ENCODE measurements around the gene JAKMIP2. TPM values are rescaled to one million over a fixed set of nuclear protein-coding genes. Genes with fewer than 3 reads are reported as not detected.

JAKMIP2 gene
- total and polyA plus RNA-seq, 12 donors: 0.06 to 0.71 (median 0.14) TPM; not detected in 3

DNA sequence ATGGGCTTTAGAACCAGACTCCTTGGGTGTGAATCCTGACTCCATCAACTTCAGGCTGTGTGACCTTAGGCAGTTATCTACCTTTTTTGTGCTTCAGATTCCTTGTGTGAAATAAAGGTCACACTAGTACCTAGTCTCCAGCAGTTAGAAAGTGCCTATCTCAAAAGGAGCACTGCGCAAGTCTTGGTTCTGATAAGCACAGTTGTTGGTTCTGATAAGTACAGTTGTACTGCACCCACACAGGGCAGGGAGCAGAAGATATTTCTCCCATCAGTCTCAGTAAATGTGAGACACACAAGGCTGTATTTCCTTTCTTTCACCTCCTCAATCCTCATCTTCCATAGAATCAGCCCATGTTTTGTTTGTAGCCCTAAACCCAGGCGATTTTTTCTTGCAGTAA, 156.1 kb downstream of the JAKMIP2 start:
- DNase-seq (no peak), ATAC-seq (no peak)
- Histone ChIP-seq H3K27ac (no peak overlapping the region), H3K36me3 (no peaks in the 10 kb centered on the region), H3K9me3 (no peaks in the 10 kb centered on the region), H3K27me3 (peaks cover 0 to 14% (median 0%) of the 10 kb centered on the region in 7 donors), H3K4me3 (no peak overlapping the region), H3K4me1 (no peaks in the 10 kb centered on the region)
- intact Hi-C loops (cut with DNase I): loop anchor here in 4 of 10 donors (2.0 to 10.0 kb wide), 3 partner anchors 196 to 308 kb away; no protein-coding TSS in a partner anchor
- TF ChIP-seq, protein P1, sequence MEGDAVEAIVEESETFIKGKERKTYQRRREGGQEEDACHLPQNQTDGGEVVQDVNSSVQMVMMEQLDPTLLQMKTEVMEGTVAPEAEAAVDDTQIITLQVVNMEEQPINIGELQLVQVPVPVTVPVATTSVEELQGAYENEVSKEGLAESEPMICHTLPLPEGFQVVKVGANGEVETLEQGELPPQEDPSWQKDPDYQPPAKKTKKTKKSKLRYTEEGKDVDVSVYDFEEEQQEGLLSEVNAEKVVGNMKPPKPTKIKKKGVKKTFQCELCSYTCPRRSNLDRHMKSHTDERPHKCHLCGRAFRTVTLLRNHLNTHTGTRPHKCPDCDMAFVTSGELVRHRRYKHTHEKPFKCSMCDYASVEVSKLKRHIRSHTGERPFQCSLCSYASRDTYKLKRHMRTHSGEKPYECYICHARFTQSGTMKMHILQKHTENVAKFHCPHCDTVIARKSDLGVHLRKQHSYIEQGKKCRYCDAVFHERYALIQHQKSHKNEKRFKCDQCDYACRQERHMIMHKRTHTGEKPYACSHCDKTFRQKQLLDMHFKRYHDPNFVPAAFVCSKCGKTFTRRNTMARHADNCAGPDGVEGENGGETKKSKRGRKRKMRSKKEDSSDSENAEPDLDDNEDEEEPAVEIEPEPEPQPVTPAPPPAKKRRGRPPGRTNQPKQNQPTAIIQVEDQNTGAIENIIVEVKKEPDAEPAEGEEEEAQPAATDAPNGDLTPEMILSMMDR (IDR thresholded peaks at IDR 0.05): no peak
- WGBS, 2 donors: 68 to 81% methylated on average over 2 of the region's 2 CpGs

DNA sequence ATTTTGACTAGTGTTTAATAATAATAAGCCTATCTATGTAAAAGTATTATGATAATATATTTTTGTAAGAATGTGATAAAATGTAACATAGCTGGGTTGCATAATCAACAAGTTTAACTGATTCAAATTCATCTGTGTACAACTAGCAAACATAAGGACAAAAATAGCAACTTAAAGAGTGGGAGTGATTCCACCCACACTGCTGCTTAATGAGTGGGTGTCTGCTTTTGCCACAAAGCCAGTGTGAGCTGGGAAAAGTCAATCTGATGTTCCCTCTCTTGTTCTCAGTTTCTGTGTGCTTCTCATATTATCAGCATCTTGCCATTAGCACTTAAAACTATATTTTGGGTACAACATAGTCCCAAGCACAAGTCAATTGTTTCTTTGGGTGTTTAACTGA, 161.5 kb downstream of the JAKMIP2 start:
- DNase-seq (no peak), ATAC-seq (no peak)
- Histone ChIP-seq H3K36me3 (no peaks in the 10 kb centered on the region), H3K4me1 (no peaks in the 10 kb centered on the region), H3K27ac (no peak overlapping the region), H3K4me3 (no peak overlapping the region), H3K27me3 (peaks cover 0 to 13% (median 0%) of the 10 kb centered on the region in 7 donors), H3K9me3 (no peaks in the 10 kb centered on the region)
- TF ChIP-seq, protein P1 (IDR thresholded peaks at IDR 0.05): no peak
- intact Hi-C loops (cut with DNase I): loop anchor here in 2 of 10 donors (10.0 kb wide), 1 partner anchor 314 kb away; no protein-coding TSS in a partner anchor

DNA sequence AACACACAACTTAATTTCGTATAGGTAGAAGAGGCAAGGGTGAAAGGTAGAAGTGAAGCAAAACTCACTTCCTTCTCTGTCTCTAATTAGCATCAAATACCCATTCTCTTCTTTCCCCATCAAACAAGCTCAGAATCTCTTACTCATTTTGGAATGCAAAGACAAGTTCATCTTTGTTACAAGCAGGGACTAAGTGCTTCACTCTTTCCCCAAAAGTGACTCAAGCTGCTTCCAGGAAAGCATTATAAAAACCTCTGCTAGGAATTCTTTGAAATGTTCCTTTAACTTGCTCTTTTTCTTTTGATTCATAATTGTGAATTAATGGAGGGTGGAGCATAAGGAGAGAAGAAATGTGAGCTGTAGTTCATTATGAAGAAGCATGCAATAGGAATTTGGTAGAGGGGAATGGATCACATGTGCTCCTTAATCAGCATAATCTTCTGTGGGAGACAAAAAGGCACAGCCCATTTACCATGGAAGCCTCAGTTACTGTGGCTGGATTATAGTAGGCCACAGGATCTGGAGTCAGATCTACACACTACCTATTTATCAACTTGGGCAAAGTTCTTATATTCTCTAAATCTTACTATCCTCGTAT, 163.1 kb downstream of the JAKMIP2 start:
- intact Hi-C loops (cut with DNase I): no loop called here
- peaks cover 0 to 11% (median 0%) of the 10 kb centered on the region in 7 donors for H3K27me3 ChIP-seq
- DNase-seq (no peak), ATAC-seq (no peak)
- TF ChIP-seq, protein P1 (IDR thresholded peaks at IDR 0.05): no peak
- WGBS, 2 donors: 63 to 81% methylated on average over 2 of the region's 2 CpGs
- no peaks in the 10 kb centered on the region for H3K9me3 ChIP-seq
- H3K4me1 ChIP-seq: no peaks in the 10 kb centered on the region
- H3K36me3 ChIP-seq: no peaks in the 10 kb centered on the region
- H3K4me3 ChIP-seq: no peak overlapping the region
- H3K27ac ChIP-seq: no peak overlapping the region

DNA sequence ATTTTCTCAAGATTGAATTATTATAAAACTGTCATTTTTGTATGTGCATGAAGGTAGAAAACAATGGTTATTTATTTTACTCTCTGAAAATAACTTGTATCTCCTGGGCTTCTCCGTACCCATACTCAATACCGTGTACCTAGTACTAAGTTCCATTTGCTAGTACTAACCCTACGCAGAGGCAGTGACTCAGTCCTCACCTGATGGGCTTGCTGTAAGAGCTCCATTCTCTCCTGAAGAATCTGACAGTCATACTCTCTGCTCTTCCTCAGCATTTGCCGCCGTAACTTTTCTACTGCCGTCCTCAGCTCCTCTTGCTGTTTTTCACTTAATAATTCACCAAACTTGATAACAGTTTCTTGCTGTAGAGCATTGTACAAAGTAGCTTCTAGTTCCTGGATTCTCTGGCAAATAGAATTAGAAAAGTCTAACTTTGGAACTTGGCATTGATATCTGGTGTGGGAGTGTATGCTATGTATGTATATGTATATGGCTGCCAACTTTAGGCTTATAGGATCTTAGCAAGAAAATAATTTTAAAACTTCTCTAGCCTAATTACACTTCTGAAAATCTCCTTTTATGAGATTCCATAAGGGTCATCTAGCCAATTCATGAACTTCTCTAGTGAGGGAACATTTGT, 164.7 kb downstream of the JAKMIP2 start:
- no peak overlapping the region for H3K4me3 ChIP-seq
- ATAC-seq (no peak), DNase-seq (no peak)
- peaks cover 0 to 11% (median 0%) of the 10 kb centered on the region in 7 donors for H3K27me3 ChIP-seq
- no peaks in the 10 kb centered on the region for H3K4me1 ChIP-seq
- H3K36me3 ChIP-seq: no peaks in the 10 kb centered on the region
- TF ChIP-seq, protein P1 (IDR thresholded peaks at IDR 0.05): no peak
- H3K9me3 ChIP-seq: no peaks in the 10 kb centered on the region
- H3K27ac ChIP-seq: no peak overlapping the region
- 85 to 91% methylated on average over 6 of the region's 6 CpGs for WGBS, 2 donors
- intact Hi-C loops (cut with DNase I): no loop called here
